Endothelial cell (in vitro differentiated cells): ENCODE data around the gene NTN5. TPM values are rescaled to one million over a fixed set of nuclear protein-coding genes. Genes with fewer than 3 reads are reported as not detected.
"Not testable (repeated sequence)": the region's sequence is repeated elsewhere in the genome, so short reads cannot be mapped to it uniquely, and the experiment has no call there.

ENCODE experiments used
- DNase-seq: peaks from one replicate; pipeline ENCODE4 v3.0.0; 2021; ENCODE audit warnings: low spot score
- H3K27ac Mint-ChIP-seq: one replicate; pipeline ENCODE4 v1.8.0; 2021; ENCODE audit warnings: mixed read lengths, inconsistent platforms; ENCODE audit not compliant: unreplicated experiment
- H3K27me3 Mint-ChIP-seq: one replicate; pipeline ENCODE4 v1.8.0; 2021; ENCODE audit warnings: mild to moderate bottlenecking, moderate library complexity, mixed read lengths, inconsistent platforms; ENCODE audit not compliant: unreplicated experiment
- H3K36me3 Mint-ChIP-seq: one replicate; pipeline ENCODE4 v1.8.0; 2021; ENCODE audit warnings: mild to moderate bottlenecking, low read depth, mixed read lengths, inconsistent platforms; ENCODE audit not compliant: unreplicated experiment
- H3K4me1 Mint-ChIP-seq: one replicate; pipeline ENCODE4 v1.8.0; 2021; ENCODE audit warnings: mild to moderate bottlenecking, mixed read lengths, inconsistent platforms; ENCODE audit not compliant: unreplicated experiment
- H3K4me3 Mint-ChIP-seq: one replicate; pipeline ENCODE4 v1.8.0; 2021; ENCODE audit warnings: mild to moderate bottlenecking, mixed read lengths, inconsistent platforms; ENCODE audit not compliant: unreplicated experiment
- H3K9me3 Mint-ChIP-seq: one replicate; pipeline ENCODE4 v1.8.0; 2021; ENCODE audit warnings: mixed read lengths, inconsistent platforms; ENCODE audit not compliant: unreplicated experiment
- total RNA-seq: library from RNA; stranded (reverse); fragmentation: NEBNext Ultra II Directional; extraction: Animal tissue kit (Norgen Biotek cat#: 25700); gene quantifications from one replicate; pipeline ENCODE4 v1.2.1, GENCODE V29; 2021; ENCODE audit not compliant: unreplicated experiment
- TF ChIP-seq, protein P1 (sequence below): fragments of 200-600 bp; sonication (generic); IDR thresholded peaks from one replicate; pipeline ENCODE4 v1.5.0; 2021; ENCODE audit warnings: antibody characterized with exemption; ENCODE audit not compliant: unreplicated experiment

NTN5 gene
- total RNA-seq, 1 donor from 2014 or later = 0.21 TPM

DNA sequence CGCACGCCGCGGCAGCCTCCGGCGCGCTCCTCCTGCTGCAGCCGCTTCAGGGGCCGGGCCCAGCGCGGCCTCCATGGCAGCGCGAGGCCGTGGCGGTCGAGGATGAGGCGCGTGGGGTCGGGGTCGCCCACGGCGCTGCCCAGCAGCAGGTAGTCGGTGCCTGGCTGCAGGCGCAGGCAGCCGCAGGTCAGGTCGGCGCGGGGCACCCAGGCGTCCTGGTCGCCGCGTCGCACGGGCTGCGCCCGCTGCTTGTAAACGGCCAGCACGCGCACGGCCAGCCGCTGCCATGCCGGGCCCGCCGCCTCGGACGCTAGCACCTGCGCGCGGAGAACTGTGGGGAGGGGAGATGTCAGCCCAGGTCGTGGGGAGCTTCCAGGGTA is 11.1 kb downstream of the NTN5 start:
- Mint-ChIP-seq H3K4me1 (peaks cover 4% of the 10 kb centered on the region), H3K27ac (no peak overlapping the region), H3K4me3 (no peak overlapping the region), H3K9me3 (no peaks in the 10 kb centered on the region), H3K36me3 (no peaks in the 10 kb centered on the region), H3K27me3 (peaks cover 7% of the 10 kb centered on the region)
- DNase-seq = no peak
- TF ChIP-seq, protein P1, sequence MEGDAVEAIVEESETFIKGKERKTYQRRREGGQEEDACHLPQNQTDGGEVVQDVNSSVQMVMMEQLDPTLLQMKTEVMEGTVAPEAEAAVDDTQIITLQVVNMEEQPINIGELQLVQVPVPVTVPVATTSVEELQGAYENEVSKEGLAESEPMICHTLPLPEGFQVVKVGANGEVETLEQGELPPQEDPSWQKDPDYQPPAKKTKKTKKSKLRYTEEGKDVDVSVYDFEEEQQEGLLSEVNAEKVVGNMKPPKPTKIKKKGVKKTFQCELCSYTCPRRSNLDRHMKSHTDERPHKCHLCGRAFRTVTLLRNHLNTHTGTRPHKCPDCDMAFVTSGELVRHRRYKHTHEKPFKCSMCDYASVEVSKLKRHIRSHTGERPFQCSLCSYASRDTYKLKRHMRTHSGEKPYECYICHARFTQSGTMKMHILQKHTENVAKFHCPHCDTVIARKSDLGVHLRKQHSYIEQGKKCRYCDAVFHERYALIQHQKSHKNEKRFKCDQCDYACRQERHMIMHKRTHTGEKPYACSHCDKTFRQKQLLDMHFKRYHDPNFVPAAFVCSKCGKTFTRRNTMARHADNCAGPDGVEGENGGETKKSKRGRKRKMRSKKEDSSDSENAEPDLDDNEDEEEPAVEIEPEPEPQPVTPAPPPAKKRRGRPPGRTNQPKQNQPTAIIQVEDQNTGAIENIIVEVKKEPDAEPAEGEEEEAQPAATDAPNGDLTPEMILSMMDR = no peak

DNA sequence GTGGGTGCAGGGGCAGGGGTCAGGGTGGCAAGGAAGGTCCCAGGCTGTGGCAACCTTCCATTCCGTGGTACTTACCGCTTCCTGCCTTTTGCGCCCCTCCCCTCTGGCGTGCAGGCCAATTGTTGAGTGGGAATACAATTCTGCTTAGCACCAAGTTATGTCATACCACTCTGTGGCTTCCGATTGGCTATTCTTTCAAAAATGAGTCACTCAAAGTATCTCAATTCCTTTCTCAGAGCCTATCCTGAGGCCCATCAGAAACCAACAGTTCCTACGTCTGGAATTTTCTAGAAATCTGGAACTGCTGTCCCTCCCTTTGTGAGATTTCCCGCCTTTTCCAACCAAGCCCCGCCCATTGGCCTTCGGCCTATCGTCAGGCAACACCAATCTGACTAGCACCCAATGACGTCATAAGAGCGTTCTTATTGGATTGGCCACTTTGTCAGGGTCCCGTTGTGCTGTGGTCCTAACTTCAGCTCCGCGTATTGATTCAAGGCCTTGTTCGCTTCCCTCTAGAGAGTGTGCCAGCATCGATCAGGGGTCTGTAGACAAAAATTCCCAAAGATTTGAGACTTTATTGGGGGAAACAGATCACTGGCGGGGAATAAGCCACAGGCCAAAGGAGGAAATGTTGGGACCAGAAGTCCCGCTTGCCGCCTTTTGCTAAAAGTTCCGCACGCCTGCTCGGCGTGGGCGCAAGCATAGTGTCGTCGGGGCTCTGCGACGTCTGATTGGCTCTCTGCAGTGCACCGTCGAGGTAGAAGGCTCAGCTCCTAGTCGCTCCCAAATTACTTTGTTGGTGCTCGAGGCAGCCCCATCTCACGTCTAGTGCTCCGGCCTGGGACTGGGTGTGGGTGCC is 11.7 kb downstream of the NTN5 start:
- H3K4me3 Mint-ChIP-seq = no peak overlapping the region

DNA sequence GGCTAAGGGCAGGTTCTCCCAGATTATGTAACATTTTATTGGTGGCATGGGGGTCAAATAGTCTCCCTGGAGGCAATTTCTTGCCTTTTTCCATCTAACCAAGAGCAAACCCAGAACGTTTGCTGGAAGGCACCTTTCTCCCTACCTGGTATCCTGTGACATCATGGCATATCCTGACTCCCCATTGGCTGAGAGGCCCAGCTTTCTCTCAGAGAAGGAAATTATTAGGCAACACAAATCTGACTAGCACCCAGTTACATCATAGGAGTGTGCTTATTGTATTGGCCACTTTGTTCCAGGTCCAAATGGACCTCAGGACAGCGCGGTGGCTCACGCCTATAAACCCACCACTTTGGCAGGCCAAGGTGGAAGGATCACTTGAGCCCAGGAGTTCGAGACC is 13.0 kb downstream of the NTN5 start:
- Mint-ChIP-seq H3K36me3 (no peaks in the 10 kb centered on the region), H3K4me1 (peaks cover 5% of the 10 kb centered on the region), H3K4me3 (no peak overlapping the region), H3K9me3 (no peaks in the 10 kb centered on the region), H3K27me3 (peaks cover 5% of the 10 kb centered on the region), H3K27ac (no peak overlapping the region)
- TF ChIP-seq, protein P1 = no peak
- no peak for DNase-seq

More for the DNA sequence above, 11.7 kb downstream of the NTN5 start:
- Mint-ChIP-seq H3K27me3 (peaks cover 7% of the 10 kb centered on the region), H3K9me3 (no peaks in the 10 kb centered on the region), H3K4me1 (peaks cover 5% of the 10 kb centered on the region), H3K36me3 (no peaks in the 10 kb centered on the region), H3K27ac (no peak overlapping the region)
- TF ChIP-seq, protein P1 = no peak
- peak; percentile 41 for DNase-seq

DNA sequence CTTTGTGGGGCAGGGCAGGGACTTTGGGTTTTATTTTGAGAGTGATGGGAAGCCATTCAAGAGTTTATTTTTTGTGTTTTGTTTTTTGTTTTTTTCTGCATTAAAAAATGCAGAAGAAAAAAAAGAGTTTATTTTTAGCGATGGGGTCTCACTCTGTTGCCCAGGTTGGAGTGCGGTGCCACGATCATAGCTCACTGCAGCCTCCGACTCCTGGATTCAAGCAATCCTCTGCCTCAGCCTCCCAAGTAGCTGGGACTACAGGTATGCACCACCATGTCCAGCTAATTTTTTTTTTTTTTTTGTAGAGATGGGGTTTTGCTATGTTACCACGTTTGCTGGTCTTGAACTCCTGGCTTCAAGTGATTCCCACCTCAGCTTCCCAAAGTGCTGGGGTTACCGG is 14.3 kb downstream of the NTN5 start:
- Mint-ChIP-seq H3K27ac (no peak overlapping the region), H3K4me1 (peaks cover 5% of the 10 kb centered on the region), H3K9me3 (no peaks in the 10 kb centered on the region), H3K36me3 (no peaks in the 10 kb centered on the region), H3K27me3 (peaks cover 5% of the 10 kb centered on the region), H3K4me3 (no peak overlapping the region)
- DNase-seq = no peak
- TF ChIP-seq, protein P1 = no peak

DNA sequence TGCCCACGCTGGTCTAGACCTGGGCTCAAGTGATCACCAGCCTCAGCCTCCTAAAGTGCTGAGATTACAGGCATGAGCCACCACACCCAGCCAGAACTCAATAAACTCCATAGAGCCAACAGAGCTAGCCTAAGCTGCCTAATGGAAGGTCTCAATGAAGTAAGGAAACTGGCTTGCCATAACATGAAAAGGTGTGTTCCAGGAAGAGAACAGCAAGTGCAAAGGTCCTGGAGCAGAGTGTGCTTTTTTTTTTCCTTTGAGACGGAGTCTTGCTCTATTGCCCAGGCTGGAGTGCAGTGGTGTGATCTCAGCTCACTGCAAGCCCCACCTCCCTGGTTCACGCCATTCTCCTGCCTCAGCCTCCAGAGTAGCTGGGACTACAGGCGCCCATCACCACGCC is 15.0 kb downstream of the NTN5 start:
- not testable (repeated sequence) for H3K4me1 Mint-ChIP-seq, H3K27me3 Mint-ChIP-seq, H3K9me3 Mint-ChIP-seq, DNase-seq, H3K27ac Mint-ChIP-seq, H3K4me3 Mint-ChIP-seq, H3K36me3 Mint-ChIP-seq
